GM23248 (cell line): Measurements from ENCODE around the gene NR1H4. TPM values are rescaled to one million over a fixed set of nuclear protein-coding genes. Genes with fewer than 3 reads are reported as not detected.

ENCODE experiments used
- DNase-seq: peaks from one replicate; pipeline ENCODE4 v3.0.0-alpha.2; 2015
- H2AFZ ChIP-seq: fragments of 200-600 bp; sonication (generic); 2 replicates; pipeline ENCODE4 v1.6.1; 2016; ENCODE audit warnings: antibody characterized with exemption
- H3F3A ChIP-seq: fragments of 200-600 bp; sonication (generic); 2 replicates; pipeline ENCODE4 v1.6.1; 2016; ENCODE audit warnings: mild to moderate bottlenecking, antibody characterized with exemption, mixed run types; ENCODE audit not compliant: insufficient read depth
- H3K27ac ChIP-seq: fragments of 200-600 bp; sonication (generic); 2 replicates; pipeline ENCODE4 v1.5.1; 2016; ENCODE audit warnings: mild to moderate bottlenecking
- H3K27me3 ChIP-seq: fragments of 200-600 bp; sonication (generic); replicated peaks from 2 replicates; pipeline ENCODE4 v1.6.1; 2016; ENCODE audit warnings: mild to moderate bottlenecking; ENCODE audit not compliant: insufficient read depth
- H3K36me3 ChIP-seq: fragments of 200-600 bp; sonication (generic); 2 replicates; pipeline ENCODE4 v1.6.1; 2016; ENCODE audit warnings: low read depth, mild to moderate bottlenecking
- H3K4me1 ChIP-seq: fragments of 200-600 bp; sonication (generic); 2 replicates; pipeline ENCODE4 v1.6.1; 2016; ENCODE audit warnings: mild to moderate bottlenecking; ENCODE audit not compliant: insufficient read depth
- H3K4me2 ChIP-seq: fragments of 200-600 bp; sonication (generic); one replicate; pipeline ENCODE4 v1.6.1; 2016; ENCODE audit warnings: mild to moderate bottlenecking; ENCODE audit not compliant: unreplicated experiment
- H3K4me3 ChIP-seq: fragments of 200-600 bp; sonication (generic); 2 replicates; pipeline ENCODE4 v1.5.1; 2016; ENCODE audit warnings: mild to moderate bottlenecking
- H3K79me2 ChIP-seq: fragments of 200-600 bp; sonication (generic); 2 replicates; pipeline ENCODE4 v1.6.1; 2016; ENCODE audit warnings: mild to moderate bottlenecking; ENCODE audit not compliant: insufficient read depth
- H3K9ac ChIP-seq: fragments of 200-600 bp; sonication (generic); 2 replicates; pipeline ENCODE4 v1.6.1; 2016; ENCODE audit warnings: mild to moderate bottlenecking
- H3K9me2 ChIP-seq: fragments of 200-600 bp; sonication (generic); 2 replicates; pipeline ENCODE4 v1.6.1; 2016; ENCODE audit warnings: mixed run types, mild to moderate bottlenecking, moderate library complexity; ENCODE audit not compliant: insufficient read depth
- H3K9me3 ChIP-seq: fragments of 200-600 bp; sonication (generic); one replicate; pipeline ENCODE4 v1.6.1; 2017; ENCODE audit warnings: low read depth
- H4K20me1 ChIP-seq: fragments of 200-600 bp; sonication (generic); 2 replicates; pipeline ENCODE4 v1.6.0; 2016; ENCODE audit not compliant: insufficient read depth
- EZH2 ChIP-seq: fragments of 200-600 bp; sonication (generic); IDR thresholded peaks from 2 replicates; pipeline ENCODE4 v1.6.1; 2018; ENCODE audit warnings: antibody characterized with exemption, mild to moderate bottlenecking; ENCODE audit not compliant: insufficient read depth, poor library complexity, severe bottlenecking
- EZH2phosphoT487 ChIP-seq: fragments of 200-600 bp; sonication (generic); IDR thresholded peaks from 2 replicates; pipeline ENCODE4 v1.6.1; 2018; ENCODE audit warnings: antibody characterized with exemption, moderate library complexity, mild to moderate bottlenecking, low read depth; ENCODE audit not compliant: insufficient read depth
- WGBS, 2 experiments: methylation state at CpG; one replicate each; pipeline ENCODE4 v1.1.6; 2015 to 2017; ENCODE audit warnings: low lambda C conversion rate in 2 of 2, low coverage in 1 of 2; ENCODE audit errors: missing lambda C conversion rate in 2 of 2; 5-methylcytosine and 5-hydroxymethylcytosine counted together
- in situ Hi-C: fragments of 300-500 bp; cut with MboI; formaldehyde crosslinking; loops from 2 replicates; pipeline ENCODE4 v1.15.0; 2020
- polyA plus RNA-seq: library from polyadenylated mRNA; unstranded; fragments of >200 nt; fragmentation: Nextera tagmentation; extraction: Ambion mirVana; gene quantifications from 2 replicates; pipeline ENCODE4 v1.2.1, GENCODE V29; 2016
- total RNA-seq: library from RNA; depleted of rRNA; stranded (reverse); fragments of >200 nt; shearing (Covaris generic); gene quantifications from 2 replicates; pipeline ENCODE4 v1.2.3, GENCODE V29; 2014

The NR1H4 gene
- total and polyA plus RNA-seq, 2 experiments from 2014 or later, result not detected

- WGBS, 2 experiments, result 6 to 8% methylated on average over 1 of the region's 1 CpG
- no peaks in the 10 kb centered on the region for H3F3A ChIP-seq
- no peaks in the 10 kb centered on the region for H3K9me3 ChIP-seq
- no peaks in the 10 kb centered on the region for H3K79me2 ChIP-seq
- H3K9ac ChIP-seq, result no peak overlapping the region
- no peak overlapping the region for H3K4me3 ChIP-seq
- no peaks in the 10 kb centered on the region for H3K4me1 ChIP-seq
- no peak for DNase-seq
- no peaks in the 10 kb centered on the region for H3K36me3 ChIP-seq
- no peak overlapping the region for H3K27ac ChIP-seq
- in situ Hi-C loops, result no loop called here
- no peak overlapping the region for H3K4me2 ChIP-seq
- no peak overlapping the region for H2AFZ ChIP-seq
- H3K9me2 ChIP-seq, result no peaks in the 10 kb centered on the region
- no peaks in the 10 kb centered on the region for H4K20me1 ChIP-seq
- TF ChIP-seq EZH2, result no peak
- no peaks in the 10 kb centered on the region for H3K27me3 ChIP-seq
Observed at GRCh38 chr12:100518376-100518775, 44.7 kb downstream of the NR1H4 start.

- WGBS, 2 experiments, result 42 to 52% methylated on average over 10 of the region's 10 CpGs
- Histone ChIP-seq H4K20me1 (no peaks in the 10 kb centered on the region), H3K4me3 (no peak overlapping the region), H3K9me2 (no peaks in the 10 kb centered on the region), H3K79me2 (no peaks in the 10 kb centered on the region), H3K4me2 (no peak overlapping the region), H3K27ac (no peak overlapping the region), H2AFZ (no peak overlapping the region), H3K4me1 (no peaks in the 10 kb centered on the region), H3K9ac (no peak overlapping the region), H3K9me3 (no peaks in the 10 kb centered on the region), H3K27me3 (no peaks in the 10 kb centered on the region; the same call in 1 of the 2 replicates), H3F3A (no peaks in the 10 kb centered on the region), H3K36me3 (no peaks in the 10 kb centered on the region)
- in situ Hi-C loops, result no loop called here
- TF ChIP-seq EZH2phosphoT487, result no peak
- TF ChIP-seq EZH2, result no peak
- DNase-seq, result no peak
Observed at GRCh38 chr12:100520048-100520769, 46.5 kb downstream of the NR1H4 start.

- Histone ChIP-seq H3K36me3 (no peaks in the 10 kb centered on the region), H3K9ac (no peak overlapping the region), H4K20me1 (no peaks in the 10 kb centered on the region), H3K9me2 (no peaks in the 10 kb centered on the region), H3K9me3 (no peaks in the 10 kb centered on the region), H3F3A (no peaks in the 10 kb centered on the region), H3K79me2 (no peaks in the 10 kb centered on the region), H3K4me1 (no peaks in the 10 kb centered on the region), H2AFZ (no peak overlapping the region), H3K27me3 (no peaks in the 10 kb centered on the region; the same call in 1 of the 2 replicates), H3K27ac (no peak overlapping the region), H3K4me2 (no peak overlapping the region), H3K4me3 (no peak overlapping the region)
- in situ Hi-C loops, result no loop called here
- 0 to 9% methylated on average over 1 of the region's 1 CpG for WGBS, 2 experiments
- TF ChIP-seq EZH2phosphoT487 (no peak), EZH2 (no peak)
- no peak for DNase-seq
Observed at GRCh38 chr12:100521958-100522357, 48.3 kb downstream of the NR1H4 start.

- Histone ChIP-seq H3K36me3 (no peaks in the 10 kb centered on the region), H3K4me1 (no peaks in the 10 kb centered on the region), H3K4me3 (no peak overlapping the region), H3K9ac (no peak overlapping the region), H3F3A (no peaks in the 10 kb centered on the region), H3K9me2 (no peaks in the 10 kb centered on the region), H2AFZ (no peak overlapping the region), H3K79me2 (no peaks in the 10 kb centered on the region), H3K27me3 (peaks cover 5% of the 10 kb centered on the region; the same call in 1 of the 2 replicates), H4K20me1 (no peaks in the 10 kb centered on the region), H3K27ac (no peak overlapping the region), H3K4me2 (no peak overlapping the region), H3K9me3 (no peaks in the 10 kb centered on the region)
- TF ChIP-seq EZH2phosphoT487, result no peak
- no peak for TF ChIP-seq EZH2
- in situ Hi-C loops, result no loop called here
- 12 to 13% methylated on average over 3 of the region's 3 CpGs for WGBS, 2 experiments
- no peak for DNase-seq
Observed at GRCh38 chr12:100528034-100528433, 54.4 kb downstream of the NR1H4 start.
